ENCODE results near the gene GAGE1. TPM values are rescaled to one million over a fixed set of nuclear protein-coding genes. Genes with fewer than 3 reads are reported as not detected.

GAGE1 gene
- total RNA-seq (2022; extraction: Qiagen RNA extraction) = not detected in 5 replicates

DNA sequence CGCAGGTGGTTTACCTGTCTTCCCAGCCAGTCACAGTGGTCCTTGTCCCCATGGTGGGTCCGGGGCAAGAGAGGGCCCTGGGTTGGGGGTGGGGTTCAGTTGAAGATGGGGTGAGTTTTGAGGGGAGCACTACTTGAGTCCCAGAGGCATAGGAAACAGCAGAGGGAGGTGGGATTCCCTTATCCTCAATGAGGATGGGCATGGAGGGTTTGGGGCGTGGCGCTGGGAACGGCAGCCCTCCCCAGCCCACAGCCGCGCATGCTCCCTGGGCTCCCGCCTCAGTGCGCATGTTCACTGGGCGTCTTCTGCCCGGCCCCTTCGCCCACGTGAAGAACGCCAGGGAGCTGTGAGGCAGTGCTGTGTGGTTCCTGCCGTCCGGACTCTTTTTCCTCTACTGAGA, at the start of gene GAGE1:
GAGE1 (plus strand) TSS at position 301 of the 400 bp plus-strand sequence. CDS start 1,155 bp downstream, outside the sequence.

DNA sequence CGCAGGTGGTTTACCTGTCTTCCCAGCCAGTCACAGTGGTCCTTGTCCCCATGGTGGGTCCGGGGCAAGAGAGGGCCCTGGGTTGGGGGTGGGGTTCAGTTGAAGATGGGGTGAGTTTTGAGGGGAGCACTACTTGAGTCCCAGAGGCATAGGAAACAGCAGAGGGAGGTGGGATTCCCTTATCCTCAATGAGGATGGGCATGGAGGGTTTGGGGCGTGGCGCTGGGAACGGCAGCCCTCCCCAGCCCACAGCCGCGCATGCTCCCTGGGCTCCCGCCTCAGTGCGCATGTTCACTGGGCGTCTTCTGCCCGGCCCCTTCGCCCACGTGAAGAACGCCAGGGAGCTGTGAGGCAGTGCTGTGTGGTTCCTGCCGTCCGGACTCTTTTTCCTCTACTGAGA, 47.8 kb upstream of the GAGE1 start, which contains the start of gene GAGE12E:
GAGE12E (plus strand) TSS at position 301 of the 400 bp plus-strand sequence. CDS start 1,155 bp downstream, outside the sequence.

GRCh38 chrX:49560542-49560941, 38.3 kb upstream of the GAGE1 start, which contains the start of gene GAGE12F:
Gene GAGE12F (plus strand): TSS chrX:49560842. CDS start chrX:49561997, 1,155 bp downstream.

DNA sequence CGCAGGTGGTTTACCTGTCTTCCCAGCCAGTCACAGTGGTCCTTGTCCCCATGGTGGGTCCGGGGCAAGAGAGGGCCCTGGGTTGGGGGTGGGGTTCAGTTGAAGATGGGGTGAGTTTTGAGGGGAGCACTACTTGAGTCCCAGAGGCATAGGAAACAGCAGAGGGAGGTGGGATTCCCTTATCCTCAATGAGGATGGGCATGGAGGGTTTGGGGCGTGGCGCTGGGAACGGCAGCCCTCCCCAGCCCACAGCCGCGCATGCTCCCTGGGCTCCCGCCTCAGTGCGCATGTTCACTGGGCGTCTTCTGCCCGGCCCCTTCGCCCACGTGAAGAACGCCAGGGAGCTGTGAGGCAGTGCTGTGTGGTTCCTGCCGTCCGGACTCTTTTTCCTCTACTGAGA, 28.7 kb upstream of the GAGE1 start, which contains the start of gene GAGE12G:
GAGE12G (plus strand) TSS at position 301 of the 400 bp plus-strand sequence. CDS start 1,155 bp downstream, outside the sequence.

GRCh38 chrX:49579649-49580048, 19.2 kb upstream of the GAGE1 start, which contains the start of gene GAGE12H:
Gene GAGE12H (plus strand): TSS chrX:49579949. CDS start chrX:49581104, 1,155 bp downstream.

GRCh38 chrX:49589196-49589595, 9.6 kb upstream of the GAGE1 start, which contains the start of gene GAGE2A:
Gene GAGE2A (plus strand): TSS chrX:49589496. CDS start chrX:49590651, 1,155 bp downstream.

Other genes starting within 250 kb of the GAGE1 start
- not detected in 5 replicates for gene GAGE12C, start 66.8 kb upstream of the GAGE1 start, total RNA-seq (2022; extraction: Qiagen RNA extraction)
- gene GAGE12D, start 57.3 kb upstream of the GAGE1 start, total RNA-seq (2022; extraction: Qiagen RNA extraction) = not detected in 5 replicates
- gene GAGE12E, start 47.7 kb upstream of the GAGE1 start, total RNA-seq (2022; extraction: Qiagen RNA extraction) = not detected in 5 replicates
- gene GAGE12F, start 38.2 kb upstream of the GAGE1 start, total RNA-seq (2022; extraction: Qiagen RNA extraction) = not detected in 5 replicates
- not detected in 5 replicates for gene GAGE12G, start 28.6 kb upstream of the GAGE1 start, total RNA-seq (2022; extraction: Qiagen RNA extraction)
- not detected in 5 replicates for gene GAGE12H, start 19.1 kb upstream of the GAGE1 start, total RNA-seq (2022; extraction: Qiagen RNA extraction)
- gene GAGE2A, start 9.5 kb upstream of the GAGE1 start, total RNA-seq (2022; extraction: Qiagen RNA extraction) = not detected in 5 replicates
- gene PAGE1, start 97.0 kb downstream of the GAGE1 start, total RNA-seq (2022; extraction: Qiagen RNA extraction) = 0.26 to 0.29 TPM in 2 of 5 replicates, not detected in the others
- gene PAGE4, start 230.3 kb downstream of the GAGE1 start, total RNA-seq (2022; extraction: Qiagen RNA extraction) = not detected in 5 replicates

All from A549 treated with AZD2906 at 1 μM for 4 hours (cell line).